ENCODE measurements around the gene SDR42E2. TPM values are rescaled to one million over a fixed set of nuclear protein-coding genes. Genes with fewer than 3 reads are reported as not detected.

The SDR42E2 gene
- total and polyA plus RNA-seq, 8 donors = 0.10 to 0.34 (median 0.21) TPM; not detected in 1

GRCh38 chr16:22202261-22202637, 39.9 kb downstream of the SDR42E2 start:
- H3K27ac ChIP-seq = no peak overlapping the region
- no peak overlapping the region for H3K4me3 ChIP-seq
- intact Hi-C loops (cut with DNase I) = no loop called here
- TF ChIP-seq, protein P1, sequence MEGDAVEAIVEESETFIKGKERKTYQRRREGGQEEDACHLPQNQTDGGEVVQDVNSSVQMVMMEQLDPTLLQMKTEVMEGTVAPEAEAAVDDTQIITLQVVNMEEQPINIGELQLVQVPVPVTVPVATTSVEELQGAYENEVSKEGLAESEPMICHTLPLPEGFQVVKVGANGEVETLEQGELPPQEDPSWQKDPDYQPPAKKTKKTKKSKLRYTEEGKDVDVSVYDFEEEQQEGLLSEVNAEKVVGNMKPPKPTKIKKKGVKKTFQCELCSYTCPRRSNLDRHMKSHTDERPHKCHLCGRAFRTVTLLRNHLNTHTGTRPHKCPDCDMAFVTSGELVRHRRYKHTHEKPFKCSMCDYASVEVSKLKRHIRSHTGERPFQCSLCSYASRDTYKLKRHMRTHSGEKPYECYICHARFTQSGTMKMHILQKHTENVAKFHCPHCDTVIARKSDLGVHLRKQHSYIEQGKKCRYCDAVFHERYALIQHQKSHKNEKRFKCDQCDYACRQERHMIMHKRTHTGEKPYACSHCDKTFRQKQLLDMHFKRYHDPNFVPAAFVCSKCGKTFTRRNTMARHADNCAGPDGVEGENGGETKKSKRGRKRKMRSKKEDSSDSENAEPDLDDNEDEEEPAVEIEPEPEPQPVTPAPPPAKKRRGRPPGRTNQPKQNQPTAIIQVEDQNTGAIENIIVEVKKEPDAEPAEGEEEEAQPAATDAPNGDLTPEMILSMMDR (IDR thresholded peaks at IDR 0.05) = no peak
- no peak for ATAC-seq
- no peaks in the 10 kb centered on the region for H3K27me3 ChIP-seq
- H3K9me3 ChIP-seq = peaks cover 0 to 3% of the 10 kb centered on the region in 2 donors
- no peak for DNase-seq
- no peaks in the 10 kb centered on the region for H3K36me3 ChIP-seq
- H3K4me1 ChIP-seq = peaks cover 0 to 27% of the 10 kb centered on the region in 2 donors

DNA sequence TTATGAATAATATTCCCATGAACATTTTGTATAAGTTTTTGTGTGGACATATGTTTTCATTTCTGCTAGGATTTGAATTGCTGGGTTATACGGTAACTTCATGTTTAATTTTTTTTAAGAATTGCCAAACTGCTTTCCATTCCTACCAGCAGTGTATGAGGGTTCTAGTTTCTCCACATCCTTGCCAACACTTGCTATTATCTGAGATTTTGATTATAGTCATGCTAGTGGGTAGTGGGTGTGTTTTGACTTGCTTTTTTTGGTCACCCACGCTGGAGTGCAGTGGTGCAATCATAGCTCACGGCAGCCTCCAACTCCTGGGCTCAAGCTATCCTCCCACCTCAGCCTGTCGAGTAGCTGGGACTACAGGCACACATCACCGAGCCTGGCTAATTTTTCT, 40.8 kb downstream of the SDR42E2 start:
- peaks cover 0 to 3% of the 10 kb centered on the region in 2 donors for H3K9me3 ChIP-seq
- no peaks in the 10 kb centered on the region for H3K27me3 ChIP-seq
- DNase-seq (no peak), ATAC-seq (no peak)
- intact Hi-C loops (cut with DNase I) = no loop called here
- H3K4me3 ChIP-seq = no peak overlapping the region
- TF ChIP-seq, protein P1 (IDR thresholded peaks at IDR 0.05) = no peak
- H3K4me1 ChIP-seq = peaks cover 8 to 36% of the 10 kb centered on the region in 2 donors
- H3K36me3 ChIP-seq = no peaks in the 10 kb centered on the region
- H3K27ac ChIP-seq = no peak overlapping the region

DNA sequence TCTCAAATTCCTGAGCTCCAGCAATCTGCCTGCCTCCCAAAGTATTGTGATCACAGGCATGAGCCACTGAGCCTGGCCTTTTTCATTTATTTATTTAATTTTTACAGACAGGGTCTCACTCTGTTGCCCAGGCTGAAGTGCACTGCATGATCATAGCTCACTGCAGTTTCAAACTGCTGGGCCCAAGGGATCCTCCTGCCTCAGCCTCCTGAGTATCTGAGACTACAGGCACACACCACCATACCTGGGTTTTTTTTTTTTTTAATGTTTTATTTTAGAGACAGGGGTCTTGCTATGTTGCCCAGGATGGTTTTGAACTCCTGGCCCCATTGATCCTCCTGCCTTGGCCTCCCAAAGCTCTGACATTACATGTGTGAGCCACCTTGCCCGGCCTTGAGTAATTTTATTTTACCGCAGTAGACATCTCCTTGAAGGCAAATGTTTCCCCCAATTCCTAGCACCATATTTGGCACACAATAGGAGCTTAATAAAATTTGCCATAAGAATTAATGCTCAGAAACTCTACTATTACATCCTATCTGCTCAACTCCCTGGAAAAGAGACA, 41.9 kb downstream of the SDR42E2 start:
- no peak for DNase-seq
- H3K9me3 ChIP-seq = peaks cover 0 to 3% of the 10 kb centered on the region in 2 donors
- H3K27ac ChIP-seq = no peak overlapping the region
- intact Hi-C loops (cut with DNase I) = no loop called here
- H3K4me3 ChIP-seq = no peak overlapping the region
- H3K27me3 ChIP-seq = no peaks in the 10 kb centered on the region
- no peak for ATAC-seq
- H3K36me3 ChIP-seq = no peaks in the 10 kb centered on the region
- peaks cover 13 to 38% of the 10 kb centered on the region in 2 donors for H3K4me1 ChIP-seq
- TF ChIP-seq, protein P1 (IDR thresholded peaks at IDR 0.05) = no peak

DNA sequence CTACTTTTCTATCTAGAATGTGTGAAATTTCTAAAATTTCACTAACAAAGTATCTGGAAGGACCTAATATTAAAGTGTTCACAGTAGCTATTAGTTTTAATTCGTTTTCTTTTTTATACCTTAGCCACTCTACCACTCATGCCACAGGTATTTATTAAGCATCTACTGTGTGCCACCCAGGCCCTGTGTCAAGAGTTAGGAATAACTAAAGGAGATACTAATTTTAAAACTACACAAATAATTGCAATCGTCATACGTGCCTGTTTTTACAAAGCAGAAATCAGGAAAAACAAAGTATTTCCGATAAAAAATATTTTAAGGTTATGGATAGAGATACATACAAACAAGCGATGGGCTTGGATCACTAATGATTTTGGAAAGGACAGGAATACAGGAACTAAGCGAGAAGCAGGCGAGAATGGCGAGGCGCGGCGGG, 43.3 kb downstream of the SDR42E2 start:
- Histone ChIP-seq H3K36me3 (no peaks in the 10 kb centered on the region), H3K27me3 (no peaks in the 10 kb centered on the region), H3K27ac (peak overlapping the region; percentile 88 to 92), H3K4me3 (peak overlapping the region; percentile 96 to 98), H3K4me1 (peaks cover 13 to 47% of the 10 kb centered on the region in 2 donors), H3K9me3 (peaks cover 0 to 3% of the 10 kb centered on the region in 2 donors)
- DNase-seq = no peak
- intact Hi-C loops (cut with DNase I) = no loop called here
- no peak for ATAC-seq
- TF ChIP-seq, protein P1 (IDR thresholded peaks at IDR 0.05) = no peak

DNA sequence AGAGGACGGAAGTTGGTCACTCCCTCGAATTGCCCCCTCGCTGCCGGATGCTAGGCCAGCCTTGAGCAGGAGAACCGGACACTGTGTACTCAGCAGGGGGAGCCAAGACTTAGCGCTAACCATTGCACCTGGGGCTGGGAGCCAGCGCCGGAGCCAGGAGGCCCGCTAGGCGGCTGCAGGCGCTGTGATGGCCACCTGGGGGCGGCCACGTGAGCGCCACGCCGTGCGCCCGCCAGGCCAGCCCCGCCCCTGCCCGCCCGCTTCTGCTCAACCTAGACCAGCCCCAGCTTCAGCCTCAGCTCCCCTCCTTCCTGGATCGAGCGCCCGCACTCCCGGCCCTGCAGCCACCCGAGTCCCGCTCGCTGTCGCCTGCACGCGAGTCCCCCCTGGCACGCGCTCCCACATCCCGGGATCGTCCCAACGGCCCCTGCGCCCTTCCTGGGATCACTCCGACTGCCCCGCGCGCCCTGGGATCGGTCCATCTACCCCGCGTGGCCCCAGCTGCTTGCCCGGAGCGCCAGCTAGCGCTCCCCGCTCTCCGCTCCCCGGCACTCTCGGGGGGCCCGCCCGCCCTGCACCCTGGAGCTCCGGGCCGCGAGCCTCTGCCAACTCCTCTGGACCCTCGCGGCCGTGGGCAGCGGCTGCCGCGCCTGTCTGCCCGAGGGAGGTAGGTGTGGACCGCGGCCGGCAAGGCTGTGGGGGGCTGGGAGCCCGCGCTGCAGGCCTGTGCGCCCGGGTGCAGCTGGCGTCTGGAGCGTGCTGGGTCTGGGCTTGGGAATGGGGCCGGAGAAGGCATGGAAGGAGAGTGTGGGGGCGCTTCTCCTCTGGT, 43.9 kb downstream of the SDR42E2 start, which contains the start of gene EEF2K:
TSS of gene EEF2K (plus strand) at position 266 of the 829 bp plus-strand sequence. CDS start 19,452 bp downstream, outside the sequence.
- Histone ChIP-seq H3K27ac (peak within 1 kb of the TSS; percentile 88 to 92), H3K27me3 (no peaks in the 10 kb centered on the region), H3K36me3 (no peaks in the 10 kb centered on the region), H3K4me1 (peaks cover 13 to 47% of the 10 kb centered on the region in 2 donors), H3K9me3 (peaks cover 0 to 3% of the 10 kb centered on the region in 2 donors), H3K4me3 (peak within 1 kb of the TSS; percentile 96 to 98)
- TF ChIP-seq, protein P1 (IDR thresholded peaks at IDR 0.05) = peak; percentile 74 to 92
- DNase-seq (peak; percentile 89 to 95 (median 93)), ATAC-seq (peak; percentile 95)
- intact Hi-C loops (cut with DNase I) = no loop called here

Measured in left lung (tissue), 10 donors.